ENCODE measurements around the gene ARRDC3.

DNA sequence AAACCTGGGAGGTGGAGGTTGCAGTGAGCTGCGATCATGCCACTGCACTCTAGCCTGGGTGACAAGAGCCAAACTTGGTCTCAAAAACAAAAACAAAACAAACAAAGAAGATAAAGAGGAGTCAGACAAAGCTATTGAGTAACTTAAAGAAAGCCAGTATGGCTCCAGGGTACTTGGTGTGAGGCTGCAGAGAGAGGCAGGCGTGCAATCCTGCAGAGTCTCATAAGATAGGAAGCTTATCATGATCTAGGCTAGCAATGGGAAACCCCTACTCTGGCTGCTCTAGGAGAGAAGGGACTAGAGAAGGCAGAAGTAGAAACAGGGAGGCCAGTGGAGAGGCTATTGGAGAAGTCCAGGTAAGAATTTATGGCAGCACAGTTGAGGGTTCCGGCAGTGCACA lies 42.0 kb downstream of the ARRDC3 start:
- TF ChIP-seq, protein P1, sequence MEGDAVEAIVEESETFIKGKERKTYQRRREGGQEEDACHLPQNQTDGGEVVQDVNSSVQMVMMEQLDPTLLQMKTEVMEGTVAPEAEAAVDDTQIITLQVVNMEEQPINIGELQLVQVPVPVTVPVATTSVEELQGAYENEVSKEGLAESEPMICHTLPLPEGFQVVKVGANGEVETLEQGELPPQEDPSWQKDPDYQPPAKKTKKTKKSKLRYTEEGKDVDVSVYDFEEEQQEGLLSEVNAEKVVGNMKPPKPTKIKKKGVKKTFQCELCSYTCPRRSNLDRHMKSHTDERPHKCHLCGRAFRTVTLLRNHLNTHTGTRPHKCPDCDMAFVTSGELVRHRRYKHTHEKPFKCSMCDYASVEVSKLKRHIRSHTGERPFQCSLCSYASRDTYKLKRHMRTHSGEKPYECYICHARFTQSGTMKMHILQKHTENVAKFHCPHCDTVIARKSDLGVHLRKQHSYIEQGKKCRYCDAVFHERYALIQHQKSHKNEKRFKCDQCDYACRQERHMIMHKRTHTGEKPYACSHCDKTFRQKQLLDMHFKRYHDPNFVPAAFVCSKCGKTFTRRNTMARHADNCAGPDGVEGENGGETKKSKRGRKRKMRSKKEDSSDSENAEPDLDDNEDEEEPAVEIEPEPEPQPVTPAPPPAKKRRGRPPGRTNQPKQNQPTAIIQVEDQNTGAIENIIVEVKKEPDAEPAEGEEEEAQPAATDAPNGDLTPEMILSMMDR (IDR thresholded peaks at IDR 0.05), result no peak
- TF ChIP-seq POLR2A (IDR thresholded peaks at IDR 0.05), result no peak
